Cerebellar cortex (tissue), 1 donor: ENCODE measurements around the gene DNAJC5G.

Source experiments
- DNase-seq: peaks from one replicate; pipeline ENCODE4 v3.0.0-alpha.2; 2015; ENCODE audit warnings: low spot score

DNAJC5G gene

GRCh38 chr2:27275211-27276150, at the start of gene DNAJC5G:
TSS of gene DNAJC5G (plus strand) at chr2:27275433. CDS start at chr2:27276729, 1,296 bp downstream.
- no peak for DNase-seq

GRCh38 chr2:27225526-27225925, 49.7 kb upstream of the DNAJC5G start:
- no peak for DNase-seq

GRCh38 chr2:27227501-27227900, 47.7 kb upstream of the DNAJC5G start:
- no peak for DNase-seq

GRCh38 chr2:27231921-27232320, 43.3 kb upstream of the DNAJC5G start:
- no peak for DNase-seq

GRCh38 chr2:27233341-27233740, 41.9 kb upstream of the DNAJC5G start:
- DNase-seq = no peak

GRCh38 chr2:27236136-27236535, 39.1 kb upstream of the DNAJC5G start:
- DNase-seq = no peak

- DNase-seq = no peak
Observed at GRCh38 chr2:27236626-27237025, 38.6 kb upstream of the DNAJC5G start.

GRCh38 chr2:27237341-27237945, 37.8 kb upstream of the DNAJC5G start:
- DNase-seq = no peak

GRCh38 chr2:27238976-27239375, 36.3 kb upstream of the DNAJC5G start:
- no peak for DNase-seq

GRCh38 chr2:27240406-27240805, 34.8 kb upstream of the DNAJC5G start:
- no peak for DNase-seq

GRCh38 chr2:27241761-27242613, 33.2 kb upstream of the DNAJC5G start:
- no peak for DNase-seq

GRCh38 chr2:27242614-27242951, 32.6 kb upstream of the DNAJC5G start:
- no peak for DNase-seq

- DNase-seq = no peak
Observed at GRCh38 chr2:27243391-27244130, 31.7 kb upstream of the DNAJC5G start.

GRCh38 chr2:27245116-27245515, 30.1 kb upstream of the DNAJC5G start:
- DNase-seq = no peak

- no peak for DNase-seq
Observed at GRCh38 chr2:27245626-27246025, 29.6 kb upstream of the DNAJC5G start.

GRCh38 chr2:27247893-27248292, 27.3 kb upstream of the DNAJC5G start:
- DNase-seq = no peak

GRCh38 chr2:27249159-27249890, 25.9 kb upstream of the DNAJC5G start:
- DNase-seq = no peak

GRCh38 chr2:27249891-27250651, 25.2 kb upstream of the DNAJC5G start:
- DNase-seq = peak; percentile 46

GRCh38 chr2:27250652-27251379, 24.4 kb upstream of the DNAJC5G start:
- no peak for DNase-seq

- DNase-seq = no peak
Observed at GRCh38 chr2:27251766-27252165, 23.5 kb upstream of the DNAJC5G start.
